ENCODE results near the gene SURF2. TPM values are rescaled to one million over a fixed set of nuclear protein-coding genes. Genes with fewer than 3 reads are reported as not detected.

SURF2 gene
- total RNA-seq, 1 experiment from 2014 or later = 18.1 TPM

DNA sequence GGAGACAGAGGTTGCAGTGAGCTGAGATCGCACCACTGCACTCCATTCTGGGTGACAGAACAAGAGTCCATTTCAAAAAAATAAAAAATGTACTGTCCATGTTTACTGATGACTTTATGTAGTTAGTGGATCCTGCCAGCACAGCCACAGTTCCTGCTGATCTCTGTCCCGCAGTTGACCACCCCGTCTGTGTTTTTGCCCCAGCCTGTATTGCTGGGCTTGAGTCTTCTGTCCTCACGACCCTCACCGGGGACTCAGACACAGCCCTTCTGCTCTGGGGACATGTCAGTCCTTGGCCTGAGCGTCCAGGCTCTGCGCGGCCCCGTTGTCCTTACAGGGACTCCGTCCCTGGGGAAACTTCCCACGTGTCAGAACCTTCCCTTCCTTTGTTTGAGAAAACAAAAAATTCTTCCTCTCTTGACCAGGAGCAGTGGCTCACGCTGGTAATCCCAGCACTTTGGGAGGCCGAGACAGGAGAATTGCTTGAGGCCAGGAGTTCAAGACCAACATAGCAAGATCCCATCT lies 34.9 kb upstream of the SURF2 start:
- intact Hi-C loops (cut with micrococcal nuclease; ENCODE audit: unreplicated experiment) = no loop called here
- no TSS peak for BruUV-seq (replicated peaks)
- CTCF ChIA-PET = no interaction called here

DNA sequence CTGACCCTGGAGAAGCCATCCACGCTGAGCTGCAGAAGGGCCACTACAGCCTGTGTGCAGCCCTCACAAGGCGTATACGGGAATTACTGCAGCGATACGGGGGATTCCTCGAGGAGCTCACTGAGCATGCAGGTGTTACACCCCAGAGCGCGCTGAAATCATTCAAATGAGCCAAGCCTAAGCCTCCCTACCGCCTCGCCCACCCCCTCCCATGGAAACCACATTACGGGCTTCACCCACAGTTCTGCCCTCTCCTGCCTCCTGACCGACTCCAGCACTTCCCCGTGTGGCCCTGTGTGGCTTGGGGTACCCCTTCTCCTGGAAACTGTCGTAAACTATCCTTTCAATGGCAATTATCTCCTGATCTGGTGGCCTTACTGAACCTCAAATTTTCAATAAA lies 33.6 kb upstream of the SURF2 start:
- no peak overlapping the region for H3K4me2 ChIP-seq
- intact Hi-C loops (cut with micrococcal nuclease; ENCODE audit: unreplicated experiment) = no loop called here
- no peak overlapping the region for H3K4me3 ChIP-seq
- H3K27me3 ChIP-seq (ENCODE audit: insufficient read depth, low read depth) = peaks cover 34% of the 10 kb centered on the region
- no peak for TF ChIP-seq EZH2 (IDR thresholded peaks at IDR 0.05; ENCODE audit: low read depth)
- TF ChIP-seq CTCF (conservative IDR thresholded peaks at IDR 0.05) = no peak
- POLR2A ChIA-PET (ENCODE audit: unreplicated experiment) = no interaction called here
- no peaks in the 10 kb centered on the region for H3K9me3 ChIP-seq (ENCODE audit: insufficient read depth, low read depth)
- no peak for DNase-seq
- no peaks in the 10 kb centered on the region for H3K79me2 ChIP-seq (ENCODE audit: low read depth)
- H4K20me1 ChIP-seq (ENCODE audit: insufficient read depth) = no peaks in the 10 kb centered on the region
- no peaks in the 10 kb centered on the region for H3F3A ChIP-seq (ENCODE audit: insufficient read depth, low read depth)
- CTCF ChIA-PET = no interaction called here
- H3K9me2 ChIP-seq (ENCODE audit: insufficient read depth) = no peaks in the 10 kb centered on the region
- H2AFZ ChIP-seq = no peak overlapping the region
- BruUV-seq (replicated peaks) = no TSS peak
- H3K27ac ChIP-seq = no peak overlapping the region
- no peaks in the 10 kb centered on the region for H3K36me3 ChIP-seq (ENCODE audit: low read depth)
- no peaks in the 10 kb centered on the region for H3K4me1 ChIP-seq (replicated peaks; ENCODE audit: insufficient read depth)

More for the DNA sequence above, 34.9 kb upstream of the SURF2 start:
- Histone ChIP-seq H2AFZ (no peak overlapping the region), H3K4me2 (no peak overlapping the region), H3K27ac (no peak overlapping the region), H3K79me2 (ENCODE audit: low read depth) (no peaks in the 10 kb centered on the region), H3K4me1 (replicated peaks; ENCODE audit: insufficient read depth) (no peaks in the 10 kb centered on the region), H3K9me3 (ENCODE audit: insufficient read depth, low read depth) (no peaks in the 10 kb centered on the region), H3K9me2 (ENCODE audit: insufficient read depth) (no peaks in the 10 kb centered on the region), H3F3A (ENCODE audit: insufficient read depth, low read depth) (no peaks in the 10 kb centered on the region), H3K27me3 (ENCODE audit: insufficient read depth, low read depth) (peaks cover 34% of the 10 kb centered on the region), H3K36me3 (ENCODE audit: low read depth) (no peaks in the 10 kb centered on the region), H4K20me1 (ENCODE audit: insufficient read depth) (no peaks in the 10 kb centered on the region), H3K4me3 (no peak overlapping the region)
- no peak for DNase-seq
- POLR2A ChIA-PET (ENCODE audit: unreplicated experiment) = no interaction called here
- no peak for TF ChIP-seq EZH2 (IDR thresholded peaks at IDR 0.05; ENCODE audit: low read depth)
- TF ChIP-seq CTCF (conservative IDR thresholded peaks at IDR 0.05) = no peak

- DNase-seq = no peak
- TF ChIP-seq EZH2 (IDR thresholded peaks at IDR 0.05; ENCODE audit: low read depth) (no peak), CTCF (conservative IDR thresholded peaks at IDR 0.05) (no peak)
- Histone ChIP-seq H3K79me2 (ENCODE audit: low read depth) (no peaks in the 10 kb centered on the region), H3F3A (ENCODE audit: insufficient read depth, low read depth) (no peaks in the 10 kb centered on the region), H3K27me3 (ENCODE audit: insufficient read depth, low read depth) (peaks cover 34% of the 10 kb centered on the region), H3K9me2 (ENCODE audit: insufficient read depth) (no peaks in the 10 kb centered on the region), H3K27ac (no peak overlapping the region), H3K9me3 (ENCODE audit: insufficient read depth, low read depth) (no peaks in the 10 kb centered on the region), H4K20me1 (ENCODE audit: insufficient read depth) (no peaks in the 10 kb centered on the region), H3K36me3 (ENCODE audit: low read depth) (no peaks in the 10 kb centered on the region), H3K4me2 (no peak overlapping the region), H3K4me3 (no peak overlapping the region), H2AFZ (no peak overlapping the region), H3K4me1 (replicated peaks; ENCODE audit: insufficient read depth) (no peaks in the 10 kb centered on the region)
- POLR2A ChIA-PET (ENCODE audit: unreplicated experiment) = no interaction called here
- CTCF ChIA-PET = no interaction called here
- intact Hi-C loops (cut with micrococcal nuclease; ENCODE audit: unreplicated experiment) = no loop called here
- no TSS peak for BruUV-seq (replicated peaks)
Observed at GRCh38 chr9:133323211-133323610, 33.1 kb upstream of the SURF2 start.
